Thymus (tissue), 11 donors: ENCODE results near the gene MFN2. TPM values are rescaled to one million over a fixed set of nuclear protein-coding genes. Genes with fewer than 3 reads are reported as not detected.

ENCODE experiments used
- DNase-seq, 9 donors: peaks; one replicate each; pipeline ENCODE4 v3.0.0-alpha.2; 2013; ENCODE audit warnings: low spot score in 9 of 9, low read depth in 6 of 9, missing footprints in 1 of 9
- H3K27ac ChIP-seq, 2 donors: one replicate each; pipeline ENCODE4 v1.5.1; 2013; ENCODE audit warnings: control low read depth in 1 of 2, low read depth in 1 of 2, low read length in 1 of 2, mild to moderate bottlenecking in 1 of 2, moderate library complexity in 1 of 2
- H3K27me3 ChIP-seq, 2 donors: one replicate each; pipeline ENCODE4 v1.5.1; 2013; ENCODE audit warnings: low read length in 1 of 2; ENCODE audit not compliant: control insufficient read depth in 2 of 2, insufficient read depth in 1 of 2
- H3K36me3 ChIP-seq, 2 donors: one replicate each; pipeline ENCODE4 v1.5.1; 2013; ENCODE audit warnings: low read length in 1 of 2, mild to moderate bottlenecking in 1 of 2, moderate library complexity in 1 of 2; ENCODE audit not compliant: control insufficient read depth in 2 of 2, insufficient read depth in 2 of 2
- H3K4me1 ChIP-seq, 2 donors: one replicate each; pipeline ENCODE4 v1.5.1; 2013; ENCODE audit warnings: low read length in 2 of 2; ENCODE audit not compliant: control insufficient read depth in 2 of 2, insufficient read depth in 2 of 2
- H3K4me3 ChIP-seq, 2 donors: one replicate each; pipeline ENCODE4 v1.5.1; 2013; ENCODE audit warnings: low read length in 2 of 2, control low read depth in 1 of 2, mild to moderate bottlenecking in 1 of 2
- H3K9me3 ChIP-seq, 2 donors: one replicate each; pipeline ENCODE4 v1.5.1; 2013; ENCODE audit warnings: low read length in 1 of 2, mild to moderate bottlenecking in 1 of 2; ENCODE audit not compliant: control insufficient read depth in 2 of 2, insufficient read depth in 1 of 2
- WGBS: extraction: QIAGEN DNeasy Blood & Tissue Kit; methylation state at CpG from one replicate; pipeline ENCODE4 v1.1.7; 2013; 5-methylcytosine and 5-hydroxymethylcytosine counted together
- polyA plus RNA-seq: library from polyadenylated mRNA; stranded (reverse); fragments of 200-250 nt; gene quantifications from one replicate; pipeline ENCODE4 v1.2.3, GENCODE V29; 2013
- total RNA-seq: library from RNA; stranded (reverse); fragments of 120-200 nt; gene quantifications from one replicate; pipeline ENCODE4 v1.2.4, GENCODE V29; 2013
- donor health status: healthy.

MFN2 gene
- total and polyA plus RNA-seq, 2 donors: 25.9 to 27.8 TPM

DNA sequence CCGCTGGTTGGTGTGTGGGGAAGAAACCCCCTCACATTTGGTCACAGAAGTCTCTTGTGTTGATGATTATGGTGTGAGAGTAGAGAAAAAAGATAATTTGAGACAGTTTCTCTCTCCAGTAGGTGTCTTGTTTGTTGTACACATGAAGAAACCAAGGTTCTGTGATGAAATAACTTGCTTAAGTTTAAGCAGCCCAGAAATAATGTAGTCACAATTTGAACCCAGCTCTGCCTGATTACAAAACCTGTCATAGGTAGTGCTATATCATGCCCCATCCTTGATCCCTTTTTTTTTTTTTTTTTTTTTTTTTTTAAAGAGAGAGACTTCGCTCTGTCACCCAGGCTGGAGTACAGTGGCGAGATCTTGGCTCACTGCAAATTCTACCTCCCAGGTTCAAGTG lies 4.9 kb downstream of the MFN2 start:
- no peak overlapping the region for H3K27ac ChIP-seq
- H3K27me3 ChIP-seq: no peaks in the 10 kb centered on the region
- H3K4me3 ChIP-seq: no peak overlapping the region
- peaks cover 6 to 9% of the 10 kb centered on the region in 2 donors for H3K4me1 ChIP-seq
- WGBS: 64% methylated on average over 3 of the region's 3 CpGs
- peaks cover 32 to 41% of the 10 kb centered on the region in 2 donors for H3K36me3 ChIP-seq
- peaks cover 0 to 1% of the 10 kb centered on the region in 2 donors for H3K9me3 ChIP-seq
- DNase-seq: no peak

DNA sequence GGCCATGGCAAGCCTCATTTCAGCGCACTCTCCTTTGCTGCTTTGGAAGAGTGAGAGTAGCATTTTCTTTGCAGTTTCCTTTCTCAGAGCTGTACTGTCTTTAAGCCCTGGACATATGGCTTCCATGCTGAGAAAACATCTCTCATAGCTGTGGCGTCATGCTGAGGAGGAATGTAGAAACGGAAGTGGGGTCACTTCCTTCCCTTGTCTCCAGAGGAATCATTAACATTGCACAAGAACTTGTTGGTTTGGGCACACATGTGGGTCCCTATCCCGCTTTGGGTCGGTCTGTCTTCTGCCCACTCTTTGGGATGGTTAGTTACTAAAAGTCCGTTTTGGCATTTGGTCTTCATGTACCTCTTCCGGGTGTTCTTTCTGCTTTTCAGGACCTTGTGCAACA lies 5.6 kb downstream of the MFN2 start:
- 73% methylated on average over 7 of the region's 7 CpGs for WGBS
- H3K9me3 ChIP-seq: no peaks in the 10 kb centered on the region
- H3K27me3 ChIP-seq: no peaks in the 10 kb centered on the region
- no peak overlapping the region for H3K27ac ChIP-seq
- H3K4me3 ChIP-seq: no peak overlapping the region
- H3K4me1 ChIP-seq: peaks cover 6% of the 10 kb centered on the region in 2 donors
- H3K36me3 ChIP-seq: peaks cover 39 to 47% of the 10 kb centered on the region in 2 donors
- no peak for DNase-seq

DNA sequence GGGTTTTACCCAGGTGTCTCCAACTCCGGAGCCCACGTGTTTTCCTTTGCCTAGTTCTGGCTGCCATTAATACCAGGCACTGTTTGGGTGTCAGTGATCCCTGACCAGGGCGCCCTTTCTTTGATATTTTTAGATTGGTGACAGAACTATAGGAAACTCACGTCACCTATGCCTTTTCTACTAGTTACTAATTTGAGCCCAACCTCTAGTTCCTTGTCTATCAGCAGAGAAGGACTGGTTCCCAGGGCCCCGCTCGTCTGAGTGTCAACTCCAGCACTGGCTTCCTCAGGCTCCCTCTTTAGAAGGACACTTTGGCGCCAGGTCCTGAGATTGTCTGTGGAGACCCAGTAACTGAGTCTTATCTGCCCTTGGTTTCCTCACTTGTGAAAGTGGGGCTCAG lies 9.4 kb downstream of the MFN2 start:
- H3K27me3 ChIP-seq: no peaks in the 10 kb centered on the region
- H3K4me1 ChIP-seq: no peaks in the 10 kb centered on the region
- H3K36me3 ChIP-seq: peaks cover 37 to 45% of the 10 kb centered on the region in 2 donors
- no peak overlapping the region for H3K27ac ChIP-seq
- WGBS: 97% methylated on average over 7 of the region's 7 CpGs
- DNase-seq: no peak
- no peak overlapping the region for H3K4me3 ChIP-seq
- H3K9me3 ChIP-seq: no peaks in the 10 kb centered on the region

DNA sequence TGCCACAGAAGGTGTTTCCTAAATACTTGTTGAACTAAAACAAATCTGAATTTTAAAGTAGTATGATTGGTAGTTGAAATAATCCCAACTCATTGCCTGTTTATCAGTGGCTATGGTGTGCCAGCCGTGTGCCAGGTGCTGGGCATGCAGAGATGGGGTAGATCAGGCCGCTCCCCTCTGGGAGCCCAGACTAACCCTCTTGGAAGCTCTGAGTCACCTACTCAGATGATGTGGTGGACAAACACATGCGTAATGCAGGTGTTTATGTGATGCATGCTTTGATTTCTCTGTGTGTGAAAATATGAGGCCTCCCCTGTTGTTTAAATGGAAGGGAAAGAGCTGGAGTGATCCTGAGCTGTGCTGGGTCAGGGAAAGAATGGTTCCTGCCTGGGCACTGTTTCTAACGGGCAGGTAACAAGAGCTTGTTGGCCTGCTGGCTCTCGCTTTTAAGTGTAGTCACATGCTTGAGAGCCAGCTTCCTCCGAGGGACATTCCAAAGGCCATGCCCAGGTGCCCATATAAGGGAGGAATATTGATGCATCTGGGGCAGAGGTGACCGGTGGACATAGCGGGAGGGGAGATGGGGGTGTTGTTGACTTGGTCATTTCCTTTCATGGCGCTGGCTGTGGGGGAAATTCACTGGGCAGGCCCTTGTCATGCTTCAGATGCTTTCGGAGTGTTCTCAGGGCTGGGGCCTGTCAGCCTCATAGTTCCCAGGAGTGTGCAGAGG lies 10.2 kb downstream of the MFN2 start:
- DNase-seq: no peak
- no peak overlapping the region for H3K4me3 ChIP-seq

DNA sequence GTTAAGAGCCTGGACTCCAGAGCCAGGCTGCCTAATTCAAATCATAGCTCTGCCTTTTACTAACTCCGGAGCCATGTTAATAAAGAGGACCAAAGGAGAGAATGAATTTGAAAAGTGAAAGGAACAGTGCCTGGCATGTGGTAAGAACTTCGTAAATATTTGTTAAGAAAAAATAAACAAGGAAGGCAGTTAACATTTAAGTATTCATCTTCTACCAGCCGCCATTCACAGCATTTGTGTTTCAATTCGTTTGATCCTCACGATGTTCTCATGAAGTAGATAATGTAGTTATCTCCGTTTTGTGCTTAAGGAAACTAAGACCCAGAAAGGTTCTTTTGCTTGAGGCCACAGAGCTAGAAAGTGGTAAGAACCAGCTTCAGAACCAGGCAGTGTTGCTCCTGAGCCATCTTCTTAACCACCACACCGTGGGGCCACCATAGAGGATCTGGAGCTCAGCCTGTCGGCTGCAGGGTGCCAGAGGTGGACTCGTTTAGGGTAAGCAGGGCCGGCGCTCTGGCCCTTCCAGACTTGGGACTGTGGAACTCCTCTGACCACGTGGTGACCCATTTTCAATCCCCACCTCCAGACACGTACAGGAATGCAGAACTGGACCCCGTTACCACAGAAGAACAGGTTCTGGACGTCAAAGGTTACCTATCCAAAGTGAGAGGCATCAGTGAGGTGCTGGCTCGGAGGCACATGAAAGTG lies 11.9 kb downstream of the MFN2 start:
- H3K36me3 ChIP-seq: peaks cover 53 to 57% of the 10 kb centered on the region in 2 donors
- WGBS: 96% methylated on average over 16 of the region's 16 CpGs
- no peaks in the 10 kb centered on the region for H3K27me3 ChIP-seq
- H3K4me1 ChIP-seq: no peaks in the 10 kb centered on the region
- H3K27ac ChIP-seq: no peak overlapping the region
- no peak overlapping the region for H3K4me3 ChIP-seq
- DNase-seq: no peak
- no peaks in the 10 kb centered on the region for H3K9me3 ChIP-seq

More for the DNA sequence above, 10.2 kb downstream of the MFN2 start:
- Histone ChIP-seq H3K9me3 (no peaks in the 10 kb centered on the region), H3K36me3 (peaks cover 41 to 47% of the 10 kb centered on the region in 2 donors), H3K4me1 (no peaks in the 10 kb centered on the region), H3K27ac (no peak overlapping the region), H3K27me3 (no peaks in the 10 kb centered on the region)
- 97% methylated on average over 10 of the region's 10 CpGs for WGBS

DNA sequence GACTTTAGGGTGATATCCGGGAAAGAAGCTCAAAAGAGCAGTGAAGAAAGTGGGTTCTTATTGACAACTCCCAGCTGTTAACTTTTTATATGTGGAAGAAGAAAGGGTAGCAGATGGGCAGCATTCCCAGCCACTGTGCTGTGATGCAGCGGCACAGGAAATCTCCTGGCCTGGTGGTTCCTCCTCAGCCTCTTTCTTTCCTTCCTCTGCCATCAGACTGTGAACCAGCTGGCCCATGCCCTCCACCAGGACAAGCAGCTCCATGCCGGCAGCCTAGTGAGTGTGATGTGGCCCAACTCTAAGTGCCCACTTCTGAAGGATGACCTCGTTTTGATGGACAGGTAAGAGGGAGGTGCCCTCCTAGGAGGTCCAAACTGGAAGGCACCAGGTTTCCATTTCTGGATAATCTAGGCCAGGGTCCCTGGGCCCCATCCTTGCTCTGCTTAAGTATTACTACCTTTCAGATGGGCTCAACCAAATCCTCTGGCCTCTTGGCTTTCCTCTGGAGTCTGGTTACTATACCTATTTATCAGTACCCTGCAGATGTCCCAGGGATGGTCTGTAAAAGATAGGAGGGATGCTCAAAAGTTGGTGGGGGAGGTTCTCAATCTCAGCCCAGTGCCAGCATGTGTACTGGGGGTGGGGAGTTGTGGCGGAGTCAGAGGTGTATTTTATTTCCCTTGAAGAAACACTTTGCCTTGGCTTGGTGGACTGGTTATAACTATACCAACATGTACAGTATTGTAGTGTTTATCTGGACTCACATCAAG lies 17.0 kb downstream of the MFN2 start:
- H3K36me3 ChIP-seq: peaks cover 62 to 67% of the 10 kb centered on the region in 2 donors
- H3K27ac ChIP-seq: no peak overlapping the region
- no peak for DNase-seq
- no peak overlapping the region for H3K4me3 ChIP-seq
- H3K9me3 ChIP-seq: no peaks in the 10 kb centered on the region
- H3K4me1 ChIP-seq: no peaks in the 10 kb centered on the region
- whole genome bisulfite sequencing: 96% methylated on average over 5 of the region's 5 CpGs
- H3K27me3 ChIP-seq: no peaks in the 10 kb centered on the region

DNA sequence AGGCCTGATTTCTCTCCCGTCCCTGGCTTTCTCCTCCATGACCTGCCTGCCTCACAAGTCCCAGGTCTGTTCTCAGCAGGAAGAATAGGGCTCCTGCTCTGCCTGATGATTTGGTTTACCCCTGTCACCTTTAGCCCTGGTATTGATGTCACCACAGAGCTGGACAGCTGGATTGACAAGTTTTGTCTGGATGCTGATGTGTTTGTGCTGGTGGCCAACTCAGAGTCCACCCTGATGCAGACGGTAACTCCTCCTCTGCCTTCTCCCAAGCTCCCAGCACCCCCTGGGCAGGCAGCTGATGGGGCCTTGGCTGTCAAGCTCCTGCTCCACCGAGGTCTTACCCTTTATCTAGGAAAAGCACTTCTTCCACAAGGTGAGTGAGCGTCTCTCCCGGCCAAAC lies 18.4 kb downstream of the MFN2 start:
- no peak for DNase-seq
- 86% methylated on average over 5 of the region's 5 CpGs for WGBS
- no peaks in the 10 kb centered on the region for H3K9me3 ChIP-seq
- peaks cover 67 to 72% of the 10 kb centered on the region in 2 donors for H3K36me3 ChIP-seq
- no peaks in the 10 kb centered on the region for H3K4me1 ChIP-seq
- no peaks in the 10 kb centered on the region for H3K27me3 ChIP-seq
- no peak overlapping the region for H3K27ac ChIP-seq
- H3K4me3 ChIP-seq: no peak overlapping the region

DNA sequence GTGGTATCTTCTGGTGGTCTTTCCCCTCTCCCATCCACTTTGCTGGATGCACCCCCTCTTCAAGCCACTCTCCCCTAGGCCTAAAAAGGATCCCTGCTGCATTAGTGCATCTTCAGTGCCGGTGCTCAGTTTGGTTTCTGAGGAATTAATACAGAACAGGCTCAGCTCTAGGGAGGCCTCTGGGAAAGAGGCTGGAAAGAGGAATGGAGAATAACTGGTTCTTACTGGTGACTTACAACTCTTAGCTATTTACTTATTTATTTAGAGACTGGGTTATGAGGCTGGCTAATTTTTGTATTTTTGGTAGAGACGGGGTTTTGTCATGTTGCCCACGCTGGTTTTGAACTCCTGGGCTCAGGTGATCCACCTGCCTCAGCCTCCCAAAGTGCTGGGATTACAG lies 19.0 kb downstream of the MFN2 start:
- WGBS: 83% methylated on average over 3 of the region's 3 CpGs
- Histone ChIP-seq H3K36me3 (peaks cover 73 to 78% of the 10 kb centered on the region in 2 donors), H3K4me3 (no peak overlapping the region), H3K27ac (no peak overlapping the region), H3K4me1 (no peaks in the 10 kb centered on the region), H3K9me3 (no peaks in the 10 kb centered on the region), H3K27me3 (no peaks in the 10 kb centered on the region)
- no peak for DNase-seq
